ENCODE results near the gene AJM1.

- TF ChIP-seq CTCF (conservative IDR thresholded peaks at IDR 0.05), result no peak
- TF ChIP-seq EZH2 (IDR thresholded peaks at IDR 0.05; ENCODE audit: low read depth), result no peak
These were observed 25.6 kb downstream of the AJM1 start for GRCh38 chr9:136867917-136868316.

All from PC-9 (cell line).